Measurements from ENCODE around the gene ZSCAN16. TPM values are rescaled to one million over a fixed set of nuclear protein-coding genes. Genes with fewer than 3 reads are reported as not detected.
"Not testable (repeated sequence)": the region's sequence is repeated elsewhere in the genome, so short reads cannot be mapped to it uniquely, and the experiment has no call there.

ZSCAN16 gene
- polyA plus RNA-seq, 3 donors from 2014 or later: 5.8 to 15.6 (median 9.3) TPM

GRCh38 chr6:28105245-28105639, 19.2 kb upstream of the ZSCAN16 start:
- H3K36me3 Mint-ChIP-seq: peaks cover 0 to 7% (median 0%) of the 10 kb centered on the region in 3 donors
- peaks cover 3 to 23% (median 10%) of the 10 kb centered on the region in 3 donors for H3K27me3 Mint-ChIP-seq (ENCODE audit: low read depth in 3 of 3)
- H3K27ac Mint-ChIP-seq: peak overlapping the region; percentile 86 to 92 (median 92)
- H3K9me3 Mint-ChIP-seq: no peaks in the 10 kb centered on the region
- peaks cover 13 to 15% of the 10 kb centered on the region in 2 donors for H3K4me1 Mint-ChIP-seq
- DNase-seq: no peak
- H3K4me3 Mint-ChIP-seq: peak overlapping the region; percentile 89 to 94 (median 89)

GRCh38 chr6:28107506-28107905, 16.9 kb upstream of the ZSCAN16 start:
- Mint-ChIP-seq H3K27me3 (ENCODE audit: low read depth in 3 of 3) (peaks cover 3 to 14% (median 6%) of the 10 kb centered on the region in 3 donors), H3K4me3 (no peak overlapping the region), H3K27ac (no peak overlapping the region), H3K9me3 (no peaks in the 10 kb centered on the region), H3K4me1 (peaks cover 13 to 15% of the 10 kb centered on the region in 2 donors), H3K36me3 (peaks cover 0 to 7% (median 0%) of the 10 kb centered on the region in 3 donors)
- no peak for DNase-seq

GRCh38 chr6:28111964-28112363, 12.4 kb upstream of the ZSCAN16 start:
- Mint-ChIP-seq H3K4me3 (no peak overlapping the region), H3K27ac (no peak overlapping the region), H3K9me3 (no peaks in the 10 kb centered on the region), H3K36me3 (peaks cover 9 to 18% (median 11%) of the 10 kb centered on the region in 3 donors), H3K27me3 (ENCODE audit: low read depth in 3 of 3) (peaks cover 2 to 9% (median 3%) of the 10 kb centered on the region in 3 donors), H3K4me1 (no peaks in the 10 kb centered on the region)
- no peak for DNase-seq

GRCh38 chr6:28115799-28116198, 8.6 kb upstream of the ZSCAN16 start:
- peaks cover 0 to 1% (median 0%) of the 10 kb centered on the region in 3 donors for H3K27me3 Mint-ChIP-seq (ENCODE audit: low read depth in 3 of 3)
- no peak overlapping the region for H3K27ac Mint-ChIP-seq
- H3K9me3 Mint-ChIP-seq: no peaks in the 10 kb centered on the region
- no peaks in the 10 kb centered on the region for H3K4me1 Mint-ChIP-seq
- peaks cover 25 to 30% (median 29%) of the 10 kb centered on the region in 3 donors for H3K36me3 Mint-ChIP-seq
- no peak for DNase-seq
- H3K4me3 Mint-ChIP-seq: no peak overlapping the region

GRCh38 chr6:28117386-28118050, 6.9 kb upstream of the ZSCAN16 start:
- DNase-seq: no peak
- peaks cover 29 to 36% (median 30%) of the 10 kb centered on the region in 3 donors for H3K36me3 Mint-ChIP-seq
- peaks cover 0 to 1% (median 0%) of the 10 kb centered on the region in 3 donors for H3K27me3 Mint-ChIP-seq (ENCODE audit: low read depth in 3 of 3)
- H3K27ac Mint-ChIP-seq: peak overlapping the region in 1 of 6 donors; percentile 65
- H3K4me1 Mint-ChIP-seq: no peaks in the 10 kb centered on the region
- no peaks in the 10 kb centered on the region for H3K9me3 Mint-ChIP-seq
- no peak overlapping the region for H3K4me3 Mint-ChIP-seq

GRCh38 chr6:28118217-28118616, 6.2 kb upstream of the ZSCAN16 start:
- Mint-ChIP-seq H3K9me3 (no peaks in the 10 kb centered on the region), H3K36me3 (peaks cover 31 to 37% (median 31%) of the 10 kb centered on the region in 3 donors), H3K27ac (no peak overlapping the region), H3K27me3 (ENCODE audit: low read depth in 3 of 3) (peaks cover 0 to 1% (median 0%) of the 10 kb centered on the region in 3 donors), H3K4me1 (peaks cover under 1% of the 10 kb centered on the region in 2 donors), H3K4me3 (no peak overlapping the region)
- no peak for DNase-seq

- Mint-ChIP-seq H3K4me1 (peaks cover 27 to 37% of the 10 kb centered on the region in 2 donors), H3K36me3 (peaks cover 19 to 28% (median 25%) of the 10 kb centered on the region in 3 donors), H3K4me3 (peak overlapping the region in 2 of 5 donors; percentile 26 to 33), H3K9me3 (no peaks in the 10 kb centered on the region), H3K27me3 (ENCODE audit: low read depth in 3 of 3) (peaks cover 0 to 1% (median 0%) of the 10 kb centered on the region in 3 donors), H3K27ac (no peak overlapping the region)
- no peak for DNase-seq
Measured at GRCh38 chr6:28121876-28122275, 2.5 kb upstream of the ZSCAN16 start.

GRCh38 chr6:28122283-28122682, 2.1 kb upstream of the ZSCAN16 start:
- DNase-seq; H3K9me3 Mint-ChIP-seq; H3K27me3 Mint-ChIP-seq (ENCODE audit: low read depth in 3 of 3): not testable (repeated sequence)
- Mint-ChIP-seq H3K36me3 (peaks cover 19 to 28% (median 25%) of the 10 kb centered on the region in 3 donors), H3K27ac (peak overlapping the region in 1 of 6 donors; percentile 15), H3K4me1 (peaks cover 28 to 41% of the 10 kb centered on the region in 2 donors), H3K4me3 (peak overlapping the region in 2 of 5 donors; percentile 26 to 33)

GRCh38 chr6:28124971-28125353, 553 bp downstream of the ZSCAN16 start:
- H3K4me1 Mint-ChIP-seq: peaks cover 33 to 54% of the 10 kb centered on the region in 2 donors
- H3K4me3 Mint-ChIP-seq: peak overlapping the region; percentile 95 to 99 (median 97)
- DNase-seq: peak in 1 of 3 donors; percentile 11
- peak overlapping the region; percentile 89 to 98 (median 96) for H3K27ac Mint-ChIP-seq
- H3K27me3 Mint-ChIP-seq (ENCODE audit: low read depth in 3 of 3): no peaks in the 10 kb centered on the region
- H3K9me3 Mint-ChIP-seq: no peaks in the 10 kb centered on the region
- peaks cover 14 to 24% (median 21%) of the 10 kb centered on the region in 3 donors for H3K36me3 Mint-ChIP-seq

- Mint-ChIP-seq H3K4me3 (peak overlapping the region; percentile 95 to 99 (median 97)), H3K9me3 (no peaks in the 10 kb centered on the region), H3K4me1 (peaks cover 33 to 59% of the 10 kb centered on the region in 2 donors), H3K36me3 (peaks cover 10 to 20% (median 16%) of the 10 kb centered on the region in 3 donors), H3K27ac (peak overlapping the region; percentile 89 to 98 (median 96)), H3K27me3 (ENCODE audit: low read depth in 3 of 3) (no peaks in the 10 kb centered on the region)
- DNase-seq: no peak
Measured at GRCh38 chr6:28125401-28125800, 992 bp downstream of the ZSCAN16 start.

GRCh38 chr6:28134015-28134414, 9.6 kb downstream of the ZSCAN16 start:
- peaks cover 3 to 11% (median 4%) of the 10 kb centered on the region in 3 donors for H3K27me3 Mint-ChIP-seq (ENCODE audit: low read depth in 3 of 3)
- peak overlapping the region in 5 of 6 donors; percentile 38 to 65 (median 61) for H3K27ac Mint-ChIP-seq
- DNase-seq: no peak
- no peaks in the 10 kb centered on the region for H3K9me3 Mint-ChIP-seq
- H3K36me3 Mint-ChIP-seq: peaks cover 5 to 10% (median 5%) of the 10 kb centered on the region in 3 donors
- H3K4me1 Mint-ChIP-seq: peaks cover 48 to 74% of the 10 kb centered on the region in 2 donors
- no peak overlapping the region for H3K4me3 Mint-ChIP-seq

- Mint-ChIP-seq H3K27me3 (ENCODE audit: low read depth in 3 of 3) (peaks cover 3 to 11% (median 4%) of the 10 kb centered on the region in 3 donors), H3K4me1 (peaks cover 45 to 69% of the 10 kb centered on the region in 2 donors), H3K9me3 (no peaks in the 10 kb centered on the region), H3K36me3 (peaks cover 0 to 4% (median 0%) of the 10 kb centered on the region in 3 donors), H3K27ac (peak overlapping the region in 4 of 6 donors; percentile 26 to 78 (median 39)), H3K4me3 (no peak overlapping the region)
- DNase-seq: no peak
Measured at GRCh38 chr6:28134716-28135115, 10.3 kb downstream of the ZSCAN16 start.

- DNase-seq: no peak
- Mint-ChIP-seq H3K27me3 (ENCODE audit: low read depth in 3 of 3) (peaks cover 3 to 11% (median 4%) of the 10 kb centered on the region in 3 donors), H3K4me1 (peaks cover 49 to 69% of the 10 kb centered on the region in 2 donors), H3K27ac (peak overlapping the region; percentile 97 to 100 (median 99)), H3K36me3 (peaks cover 0 to 4% (median 0%) of the 10 kb centered on the region in 3 donors), H3K9me3 (no peaks in the 10 kb centered on the region), H3K4me3 (peak overlapping the region; percentile 93 to 99 (median 96))
Measured at GRCh38 chr6:28135393-28135792, 11.0 kb downstream of the ZSCAN16 start.
